H1 (cell line): ENCODE measurements around the gene SDHAF2. TPM values are rescaled to one million over a fixed set of nuclear protein-coding genes. Genes with fewer than 3 reads are reported as not detected.
"Not testable (repeated sequence)": the region's sequence is repeated elsewhere in the genome, so short reads cannot be mapped to it uniquely, and the experiment has no call there.

Source experiments
- CTCF ChIA-PET: fragments of 300-600 bp; sonication (Branson Sonifier 250); formaldehyde crosslinking; loops from one replicate; lab custom pipeline; 2021; ENCODE audit not compliant: partially characterized antibody; lab: Charles Lee
- POLR2A ChIA-PET: fragments of 300-600 bp; sonication (Branson Sonifier 250); formaldehyde crosslinking; loops from one replicate; lab custom pipeline; 2021; ENCODE audit warnings: inconsistent platforms; ENCODE audit not compliant: partially characterized antibody; lab: Charles Lee
- DNase-seq, 2 experiments: peaks; one replicate each; pipeline versions ENCODE4 v3.0.0 to v3.0.0-alpha.2; 2010 to 2022; ENCODE audit warnings: low spot score in 2 of 2, low read depth in 1 of 2, mixed read lengths in 1 of 2
- FAIRE-seq: peaks from 2 replicates; lab custom pipeline; 2011; peaks lifted over from hg19 to GRCh38; lab: Jason Lieb, UNC
- H2AFZ ChIP-seq: 2 replicates; pipeline ENCODE4 v1.8.1; 2012; ENCODE audit warnings: low read length, inconsistent platforms
- H2AK5ac ChIP-seq: 2 replicates; pipeline ENCODE4 v1.6.1; 2013; ENCODE audit warnings: low read depth, low read length
- H2BK120ac ChIP-seq: replicated peaks from 2 replicates; pipeline ENCODE3; 2013; ENCODE audit warnings: low read depth, low read length, inconsistent platforms
- H2BK12ac ChIP-seq: 2 replicates; pipeline ENCODE4 v1.6.1; 2013; ENCODE audit warnings: low read depth, low read length
- H2BK15ac ChIP-seq: 2 replicates; pipeline ENCODE4 v1.6.1; 2013; ENCODE audit warnings: low read length
- H2BK20ac ChIP-seq: 2 replicates; pipeline ENCODE4 v1.6.1; 2013; ENCODE audit warnings: low read length
- H2BK5ac ChIP-seq: 2 replicates; pipeline ENCODE4 v1.6.1; 2013; ENCODE audit warnings: low read depth, low read length
- H3K14ac ChIP-seq: 2 replicates; pipeline ENCODE4 v1.6.1; 2013; ENCODE audit warnings: inconsistent platforms; ENCODE audit not compliant: insufficient read length
- H3K18ac ChIP-seq: 2 replicates; pipeline ENCODE4 v1.6.1; 2013; ENCODE audit warnings: low read length; ENCODE audit errors: extremely low read depth
- H3K23ac ChIP-seq: 2 replicates; pipeline ENCODE4 v1.6.1; 2013; ENCODE audit warnings: inconsistent platforms; ENCODE audit not compliant: insufficient read length
- H3K23me2 ChIP-seq: 2 replicates; pipeline ENCODE4 v1.6.1; 2013; ENCODE audit warnings: low read depth, low read length
- H3K27ac ChIP-seq: 2 replicates; pipeline ENCODE4 v1.6.1; 2011; ENCODE audit warnings: low read depth, low read length, inconsistent platforms
- H3K27me3 ChIP-seq, 4 experiments: replicated peaks in 1 of 4; 1 replicate in 1 of 4; 2 replicates in 3 of 4; pipeline versions ENCODE4 v1.6.1 to v1.8.1; 2011 to 2013; ENCODE audit warnings: low read length in 3 of 4, mild to moderate bottlenecking in 3 of 4, inconsistent platforms in 2 of 4, mixed read lengths in 2 of 4, moderate library complexity in 1 of 4; ENCODE audit not compliant: control insufficient read depth in 3 of 4, insufficient read depth in 3 of 4; ENCODE audit errors: extremely low read depth in 1 of 4
- H3K36me3 ChIP-seq, 4 experiments: 2 replicates each; pipeline versions ENCODE4 v1.6.1 to v1.8.1; 2011 to 2013; ENCODE audit warnings: mild to moderate bottlenecking in 4 of 4, low read length in 3 of 4, moderate library complexity in 2 of 4, control low read depth in 1 of 4, inconsistent platforms in 1 of 4; ENCODE audit not compliant: insufficient read depth in 4 of 4, control insufficient read depth in 2 of 4
- H3K4ac ChIP-seq: replicated peaks from 2 replicates; pipeline ENCODE3; 2013; ENCODE audit warnings: low read length, low read depth, mixed read lengths, inconsistent platforms; ENCODE audit not compliant: insufficient read length
- H3K4me1 ChIP-seq, 4 experiments: replicated peaks in 1 of 4; 1 replicate in 1 of 4; 2 replicates in 3 of 4; pipeline versions ENCODE4 v1.6.1 to v1.8.1; 2011 to 2013; ENCODE audit warnings: low read length in 3 of 4, inconsistent platforms in 2 of 4, mixed read lengths in 1 of 4; ENCODE audit not compliant: insufficient read depth in 4 of 4, control insufficient read depth in 3 of 4
- H3K4me2 ChIP-seq, 2 experiments: 2 replicates each; pipeline versions ENCODE4 v1.6.1 to v1.8.1; 2011 to 2013; ENCODE audit warnings: low read depth in 2 of 2, low read length in 2 of 2, control low read depth in 1 of 2, inconsistent platforms in 1 of 2, mild to moderate bottlenecking in 1 of 2; ENCODE audit not compliant: insufficient read depth in 1 of 2
- H3K4me3 ChIP-seq, 4 experiments: fragments of 200-600, 300-600 bp in 1 of 4; sonication (generic), shearing (Covaris generic), sonication (Bioruptor Twin) in 1 of 4; 2 replicates each; pipeline versions ENCODE4 v1.5.1 to v1.8.1; 2011 to 2016; ENCODE audit warnings: low read length in 4 of 4, low read depth in 3 of 4, control low read depth in 2 of 4, inconsistent platforms in 2 of 4, mild to moderate bottlenecking in 2 of 4, mixed read lengths in 1 of 4, moderate library complexity in 1 of 4; ENCODE audit not compliant: insufficient read depth in 2 of 4; ENCODE audit errors: extremely low read depth in 1 of 4
- H3K56ac ChIP-seq: replicated peaks from 2 replicates; pipeline ENCODE3; 2013; ENCODE audit warnings: low read depth, mild to moderate bottlenecking, mixed read lengths, low read length, inconsistent platforms; ENCODE audit not compliant: insufficient read length
- H3K79me1 ChIP-seq: 2 replicates; pipeline ENCODE4 v1.6.1; 2013; ENCODE audit warnings: low read depth, low read length, control low read depth
- H3K79me2 ChIP-seq, 2 experiments: 2 replicates each; pipeline versions ENCODE4 v1.6.1 to v1.8.1; 2012 to 2013; ENCODE audit warnings: low read length in 2 of 2, mild to moderate bottlenecking in 2 of 2, inconsistent platforms in 1 of 2; ENCODE audit not compliant: insufficient read depth in 2 of 2, control insufficient read depth in 1 of 2
- H3K9ac ChIP-seq, 4 experiments: replicated peaks in 1 of 4; 1 replicate in 1 of 4; 2 replicates in 3 of 4; pipeline versions ENCODE4 v1.6.1 to v1.8.1; 2011 to 2013; ENCODE audit warnings: low read depth in 3 of 4, low read length in 3 of 4, control low read depth in 2 of 4, mild to moderate bottlenecking in 2 of 4, moderate library complexity in 2 of 4, inconsistent platforms in 1 of 4; ENCODE audit errors: extremely low read depth in 1 of 4
- H3K9me3 ChIP-seq, 2 experiments: 2 replicates each; pipeline versions ENCODE4 v1.6.1 to v1.8.1; 2012 to 2013; ENCODE audit warnings: mild to moderate bottlenecking in 2 of 2, moderate library complexity in 2 of 2, control low read depth in 1 of 2, inconsistent platforms in 1 of 2, low read depth in 1 of 2, low read length in 1 of 2, mixed read lengths in 1 of 2; ENCODE audit not compliant: insufficient read depth in 2 of 2
- H4K20me1 ChIP-seq, 2 experiments: replicated peaks in 1 of 2; 2 replicates each; pipeline versions ENCODE3 to v1.8.1; 2011 to 2013; ENCODE audit warnings: inconsistent platforms in 2 of 2, low read length in 2 of 2, mild to moderate bottlenecking in 1 of 2; ENCODE audit not compliant: insufficient read depth in 2 of 2, control insufficient read depth in 1 of 2
- H4K5ac ChIP-seq: 2 replicates; pipeline ENCODE4 v1.6.1; 2013; ENCODE audit warnings: low read length, low read depth, mixed read lengths, inconsistent platforms; ENCODE audit not compliant: insufficient read length
- H4K8ac ChIP-seq: 2 replicates; pipeline ENCODE4 v1.8.0; 2013; ENCODE audit warnings: mild to moderate bottlenecking, moderate library complexity, low read length, inconsistent platforms; ENCODE audit not compliant: insufficient read depth; ENCODE audit errors: extremely low read depth
- H4K91ac ChIP-seq: replicated peaks from 2 replicates; pipeline ENCODE3; 2013; ENCODE audit warnings: low read length, mixed read lengths, inconsistent platforms; ENCODE audit not compliant: insufficient read length
- WGBS, 2 experiments: shearing (Covaris generic) in 1 of 2; methylation state at CpG; one replicate each; pipeline versions ENCODE4 v1.1.6 to v1.1.7; 2013 to 2015; ENCODE audit warnings: low lambda C conversion rate in 2 of 2, mixed read lengths in 2 of 2, inconsistent platforms in 1 of 2, low coverage in 1 of 2, missing lambda C conversion rate in 1 of 2; ENCODE audit not compliant: insufficient replicate concordance in 2 of 2, insufficient coverage in 1 of 2, insufficient read length in 1 of 2; ENCODE audit errors: extremely low coverage in 1 of 2, missing lambda C conversion rate in 1 of 2; 5-methylcytosine and 5-hydroxymethylcytosine counted together
- polyA plus RNA-seq, 7 experiments: library from polyadenylated mRNA; depleted of rRNA in 3 of 7; stranded (reverse) in 5 of 7; unstranded in 2 of 7; fragments of >200 nt in 5 of 7; fragments of 200-250 nt in 2 of 7; gene quantifications; 1 replicate in 5 of 7; 2 replicates in 1 of 7; 4 replicates in 1 of 7; pipeline versions ENCODE4 v1.2.1 to v1.2.3, GENCODE V29; 2011 to 2013; ENCODE audit warnings: missing spikeins in 2 of 7, mixed read lengths in 2 of 7
- total RNA-seq: library from RNA; stranded (reverse); fragmentation: NEBNext Ultra II Directional; extraction: Animal tissue kit (Norgen Biotek cat#: 25700); gene quantifications from 2 replicates; pipeline ENCODE4 v1.2.1, GENCODE V29; 2021

Gene SDHAF2
- total and polyA plus RNA-seq, 2 of the 8 experiments (the other 6 are each of a cell fraction or from before 2014, with no cell fraction given): 41.0 to 114 TPM

- not testable (repeated sequence) for H3K36me3 ChIP-seq, H2BK20ac ChIP-seq, H3K18ac ChIP-seq, H3K9ac ChIP-seq, H3K4me3 ChIP-seq, H2AFZ ChIP-seq, H3K27ac ChIP-seq, H4K8ac ChIP-seq, H3K56ac ChIP-seq, H2BK120ac ChIP-seq, H2BK5ac ChIP-seq, H3K4me2 ChIP-seq, H3K9me3 ChIP-seq, FAIRE-seq, H3K79me1 ChIP-seq, H3K27me3 ChIP-seq, H4K5ac ChIP-seq, H3K4ac ChIP-seq, H2BK12ac ChIP-seq, H3K23me2 ChIP-seq, H2AK5ac ChIP-seq, H3K4me1 ChIP-seq, H3K23ac ChIP-seq, DNase-seq, H3K79me2 ChIP-seq, H3K14ac ChIP-seq, H2BK15ac ChIP-seq, H4K20me1 ChIP-seq, H4K91ac ChIP-seq
- ChIA-PET POLR2A (interaction anchor here (0.9 kb wide), 2 partner anchors 29 to 65 kb away, joined by 3 read pairs; no protein-coding TSS in a partner anchor), CTCF (interaction anchor here (1.0 to 57.8 kb wide), 7 partner anchors 9 to 171 kb away, joined by 3 to 2106 read pairs (median 6); partner anchors contain the start of gene LRRC10B)
- 78% methylated on average over 6 of the region's 6 CpGs; no CpG with 5 or more reads in 1 of the 2 experiments for WGBS, 2 experiments
Measured at GRCh38 chr11:61467602-61468001, 37.7 kb downstream of the SDHAF2 start.
